ENCODE data around the gene ALPK1.

GRCh38 chr4:112379306-112379705 lies 82.1 kb downstream of the ALPK1 start:
- TF ChIP-seq, protein P1, sequence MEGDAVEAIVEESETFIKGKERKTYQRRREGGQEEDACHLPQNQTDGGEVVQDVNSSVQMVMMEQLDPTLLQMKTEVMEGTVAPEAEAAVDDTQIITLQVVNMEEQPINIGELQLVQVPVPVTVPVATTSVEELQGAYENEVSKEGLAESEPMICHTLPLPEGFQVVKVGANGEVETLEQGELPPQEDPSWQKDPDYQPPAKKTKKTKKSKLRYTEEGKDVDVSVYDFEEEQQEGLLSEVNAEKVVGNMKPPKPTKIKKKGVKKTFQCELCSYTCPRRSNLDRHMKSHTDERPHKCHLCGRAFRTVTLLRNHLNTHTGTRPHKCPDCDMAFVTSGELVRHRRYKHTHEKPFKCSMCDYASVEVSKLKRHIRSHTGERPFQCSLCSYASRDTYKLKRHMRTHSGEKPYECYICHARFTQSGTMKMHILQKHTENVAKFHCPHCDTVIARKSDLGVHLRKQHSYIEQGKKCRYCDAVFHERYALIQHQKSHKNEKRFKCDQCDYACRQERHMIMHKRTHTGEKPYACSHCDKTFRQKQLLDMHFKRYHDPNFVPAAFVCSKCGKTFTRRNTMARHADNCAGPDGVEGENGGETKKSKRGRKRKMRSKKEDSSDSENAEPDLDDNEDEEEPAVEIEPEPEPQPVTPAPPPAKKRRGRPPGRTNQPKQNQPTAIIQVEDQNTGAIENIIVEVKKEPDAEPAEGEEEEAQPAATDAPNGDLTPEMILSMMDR (IDR thresholded peaks at IDR 0.05), result no peak
- TF ChIP-seq POLR2A (IDR thresholded peaks at IDR 0.05) (no peak), POLR2AphosphoS5 (IDR thresholded peaks at IDR 0.05) (no peak), EP300 (IDR thresholded peaks at IDR 0.05) (no peak)
